Activated CD8-positive, alpha-beta memory T cell treated with anti-CD3 and anti-CD28 coated beads for 24 hours (primary cell): ENCODE data around the gene BCL2.

Experiments
- DNase-seq: peaks from one replicate; pipeline ENCODE4 v3.0.0-alpha.2; 2020

BCL2 gene

GRCh38 chr18:63307551-63308200, 11.9 kb downstream of the BCL2 start:
- no peak for DNase-seq

- DNase-seq: no peak
Observed at GRCh38 chr18:63306819-63307550, 12.6 kb downstream of the BCL2 start.

- DNase-seq: no peak
Observed at GRCh38 chr18:63306249-63306648, 13.3 kb downstream of the BCL2 start.

GRCh38 chr18:63303547-63303946, 16.0 kb downstream of the BCL2 start:
- no peak for DNase-seq

GRCh38 chr18:63302636-63303405, 16.7 kb downstream of the BCL2 start:
- DNase-seq: no peak

- no peak for DNase-seq
Observed at GRCh38 chr18:63302220-63302619, 17.3 kb downstream of the BCL2 start.

- DNase-seq: no peak
Observed at GRCh38 chr18:63301434-63301833, 18.1 kb downstream of the BCL2 start.

- DNase-seq: no peak
Observed at GRCh38 chr18:63299837-63300745, 19.5 kb downstream of the BCL2 start.

GRCh38 chr18:63298400-63299365, 20.9 kb downstream of the BCL2 start:
- no peak for DNase-seq

- no peak for DNase-seq
Observed at GRCh38 chr18:63297687-63298399, 21.7 kb downstream of the BCL2 start.

- DNase-seq: no peak
Observed at GRCh38 chr18:63293935-63294334, 25.6 kb downstream of the BCL2 start.

GRCh38 chr18:63292831-63293683, 26.5 kb downstream of the BCL2 start:
- DNase-seq: no peak

GRCh38 chr18:63291278-63291677, 28.3 kb downstream of the BCL2 start:
- no peak for DNase-seq

GRCh38 chr18:63290821-63291200, 28.8 kb downstream of the BCL2 start:
- no peak for DNase-seq

- DNase-seq: no peak
Observed at GRCh38 chr18:63290166-63290820, 29.3 kb downstream of the BCL2 start.

GRCh38 chr18:63288311-63288710, 31.3 kb downstream of the BCL2 start:
- no peak for DNase-seq

GRCh38 chr18:63287691-63288220, 31.8 kb downstream of the BCL2 start:
- no peak for DNase-seq

- no peak for DNase-seq
Observed at GRCh38 chr18:63286926-63287325, 32.6 kb downstream of the BCL2 start.
